Kidney (tissue), 14 donors: ENCODE results near the gene NPAS3. TPM values are rescaled to one million over a fixed set of nuclear protein-coding genes. Genes with fewer than 3 reads are reported as not detected.

Source experiments
- DNase-seq, 5 donors: peaks; one replicate each; pipeline ENCODE4 v3.0.0-alpha.2; 2013 to 2020
- FAIRE-seq: peaks from 2 replicates; lab custom pipeline; 2012; peaks lifted over from hg19 to GRCh38; lab: Jason Lieb, UNC
- H3K27ac ChIP-seq, 2 donors: one replicate each; pipeline ENCODE4 v1.7.0; 2013; ENCODE audit warnings: low read depth in 2 of 2, low read length in 2 of 2, inconsistent platforms in 1 of 2
- H3K27me3 ChIP-seq: one replicate; pipeline ENCODE4 v1.7.1; 2013; ENCODE audit warnings: low read length, inconsistent platforms; ENCODE audit not compliant: control insufficient read depth, insufficient read depth
- H3K36me3 ChIP-seq, 3 donors: one replicate each; pipeline versions ENCODE4 v1.7.0 to v1.7.1; 2013; ENCODE audit warnings: low read length in 3 of 3, control low read depth in 1 of 3, inconsistent platforms in 1 of 3; ENCODE audit not compliant: insufficient read depth in 3 of 3, control insufficient read depth in 2 of 3
- H3K4me1 ChIP-seq, 3 donors: one replicate each; pipeline versions ENCODE4 v1.7.0 to v1.7.1; 2013; ENCODE audit warnings: low read length in 3 of 3, inconsistent platforms in 1 of 3, low read depth in 1 of 3; ENCODE audit not compliant: control insufficient read depth in 2 of 3, insufficient read depth in 2 of 3
- H3K4me3 ChIP-seq, 3 donors: one replicate each; pipeline versions ENCODE4 v1.7.0 to v1.8.1; 2013; ENCODE audit warnings: low read length in 3 of 3, control low read depth in 1 of 3, inconsistent platforms in 1 of 3
- H3K9ac ChIP-seq, 3 donors: one replicate each; pipeline versions ENCODE4 v1.7.0 to v1.7.1; 2013; ENCODE audit warnings: low read length in 3 of 3, control low read depth in 1 of 3, inconsistent platforms in 1 of 3
- H3K9me3 ChIP-seq, 3 donors: one replicate each; pipeline versions ENCODE4 v1.7.0 to v1.7.1; 2013; ENCODE audit warnings: low read length in 3 of 3, control low read depth in 1 of 3, inconsistent platforms in 1 of 3; ENCODE audit not compliant: control insufficient read depth in 2 of 3, insufficient read depth in 1 of 3
- intact Hi-C: fragments of 100-400 bp; cut with DNase I; formaldehyde crosslinking; loops from one replicate; pipeline ENCODE4 v1.11.1; 2022
- polyA plus RNA-seq: library from polyadenylated mRNA; stranded (reverse); fragments of 350-450 nt; fragmentation: Illumina TruSeq; extraction: RNeasy Lipid Tissue Mini Kit (QIAGEN cat#74804); gene quantifications from one replicate; pipeline ENCODE4 v1.2.3, GENCODE V29; 2014; ENCODE audit warnings: low read depth, low replicate concordance; ENCODE audit not compliant: insufficient read depth
- total RNA-seq: library from RNA; stranded (reverse); fragmentation: NEBNext Ultra II Directional; extraction: Animal tissue kit (Norgen Biotek cat#: 25700); gene quantifications from one replicate; pipeline ENCODE4 v1.2.1, GENCODE V29; 2021
- TF ChIP-seq, protein P1 (sequence below): IDR thresholded peaks from 3 replicates; pipeline ENCODE4 v1.5.1; 2012; ENCODE audit warnings: mild to moderate bottlenecking, moderate library complexity, borderline replicate concordance; ENCODE audit not compliant: insufficient read depth; ENCODE audit errors: extremely low read depth
- donor health status: control.
- donor health status: control.
- donor health status: control.
- donor health status: control.
- donor health status: control.
- donor health status: DM: yes; HTN: yes; CAD: no.
- donor health status: Normal renal cell carcinoma (clear cell type).

NPAS3 gene
- total and polyA plus RNA-seq, 2 donors from 2014 or later: 0.82 to 5.0 TPM

DNA sequence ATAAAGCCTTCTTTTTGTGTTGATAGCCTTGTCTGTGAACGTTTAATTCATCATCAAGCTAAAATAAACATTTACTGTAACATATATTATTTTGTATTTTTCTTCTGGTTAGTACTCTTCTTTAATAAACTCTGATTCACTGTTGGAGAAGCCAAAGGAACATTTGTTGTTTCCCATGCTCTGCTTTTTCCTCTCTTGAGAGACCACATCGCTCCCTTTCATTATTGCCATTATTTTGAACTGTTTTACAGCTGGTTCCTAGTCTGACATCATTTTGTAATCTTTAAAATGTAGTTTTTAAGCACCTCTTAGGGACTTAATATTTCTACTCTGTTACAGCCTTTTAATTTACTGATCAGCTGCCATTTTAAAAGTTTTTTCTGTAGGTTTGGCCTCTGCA lies 301.8 kb downstream of the NPAS3 start:
- no peaks in the 10 kb centered on the region for H3K36me3 ChIP-seq
- H3K27ac ChIP-seq: no peak overlapping the region
- no peaks in the 10 kb centered on the region for H3K4me1 ChIP-seq
- no peaks in the 10 kb centered on the region for H3K9me3 ChIP-seq
- no peak for DNase-seq
- H3K9ac ChIP-seq: no peak overlapping the region
- no peak overlapping the region for H3K4me3 ChIP-seq
- TF ChIP-seq, protein P1, sequence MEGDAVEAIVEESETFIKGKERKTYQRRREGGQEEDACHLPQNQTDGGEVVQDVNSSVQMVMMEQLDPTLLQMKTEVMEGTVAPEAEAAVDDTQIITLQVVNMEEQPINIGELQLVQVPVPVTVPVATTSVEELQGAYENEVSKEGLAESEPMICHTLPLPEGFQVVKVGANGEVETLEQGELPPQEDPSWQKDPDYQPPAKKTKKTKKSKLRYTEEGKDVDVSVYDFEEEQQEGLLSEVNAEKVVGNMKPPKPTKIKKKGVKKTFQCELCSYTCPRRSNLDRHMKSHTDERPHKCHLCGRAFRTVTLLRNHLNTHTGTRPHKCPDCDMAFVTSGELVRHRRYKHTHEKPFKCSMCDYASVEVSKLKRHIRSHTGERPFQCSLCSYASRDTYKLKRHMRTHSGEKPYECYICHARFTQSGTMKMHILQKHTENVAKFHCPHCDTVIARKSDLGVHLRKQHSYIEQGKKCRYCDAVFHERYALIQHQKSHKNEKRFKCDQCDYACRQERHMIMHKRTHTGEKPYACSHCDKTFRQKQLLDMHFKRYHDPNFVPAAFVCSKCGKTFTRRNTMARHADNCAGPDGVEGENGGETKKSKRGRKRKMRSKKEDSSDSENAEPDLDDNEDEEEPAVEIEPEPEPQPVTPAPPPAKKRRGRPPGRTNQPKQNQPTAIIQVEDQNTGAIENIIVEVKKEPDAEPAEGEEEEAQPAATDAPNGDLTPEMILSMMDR: no peak
- no peak for FAIRE-seq
- intact Hi-C loops: no loop called here
- no peaks in the 10 kb centered on the region for H3K27me3 ChIP-seq

DNA sequence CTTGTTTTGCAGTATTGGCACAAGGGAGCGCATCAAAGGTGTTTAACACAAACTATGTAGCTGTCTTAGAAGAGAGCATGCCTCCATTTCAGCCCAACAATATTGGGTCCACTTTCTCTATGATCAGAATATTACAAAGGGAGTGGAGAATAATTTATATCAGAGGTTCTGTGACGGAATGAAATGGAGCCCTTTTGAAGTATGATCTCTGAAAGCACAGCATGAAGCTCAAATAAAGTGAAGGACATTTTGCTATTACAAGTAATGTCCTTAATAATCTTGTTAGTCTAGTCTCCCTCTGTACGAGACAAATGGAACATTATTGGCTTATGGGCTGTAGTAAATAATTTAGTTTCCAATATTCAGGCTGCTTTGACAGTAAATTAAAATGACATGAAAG lies 302.7 kb downstream of the NPAS3 start:
- DNase-seq (no peak), FAIRE-seq (no peak)
- Histone ChIP-seq H3K9me3 (no peaks in the 10 kb centered on the region), H3K27me3 (no peaks in the 10 kb centered on the region), H3K36me3 (no peaks in the 10 kb centered on the region), H3K4me1 (no peaks in the 10 kb centered on the region), H3K27ac (no peak overlapping the region), H3K4me3 (no peak overlapping the region), H3K9ac (no peak overlapping the region)
- intact Hi-C loops: no loop called here
- TF ChIP-seq, protein P1: no peak

DNA sequence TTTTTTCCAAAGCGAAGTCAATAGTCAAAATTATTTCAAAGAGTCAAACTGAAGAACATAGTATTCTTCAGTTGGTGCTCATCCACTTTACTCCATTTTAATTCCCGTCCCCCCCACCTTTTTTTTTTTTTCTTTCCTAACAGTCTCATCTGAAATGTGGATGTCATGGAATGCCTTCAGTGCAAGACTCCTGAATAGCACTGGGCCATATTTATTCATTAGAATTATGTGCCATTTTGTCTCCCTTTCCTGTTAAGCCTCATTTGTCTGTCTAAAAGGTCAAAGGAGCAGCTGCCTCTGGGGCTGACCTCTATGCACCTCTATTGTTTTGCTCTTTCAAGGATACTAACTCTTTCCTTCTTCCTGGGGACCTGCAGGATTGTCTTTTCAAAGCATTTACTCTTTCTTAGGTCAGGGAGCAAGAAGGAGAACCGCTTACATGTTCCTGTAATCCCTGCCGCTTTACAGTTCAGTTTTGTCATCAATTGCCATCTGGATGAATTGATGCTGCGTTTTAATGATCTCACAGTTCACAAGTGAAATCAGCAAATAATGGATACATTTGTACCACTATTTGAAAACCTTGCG lies 310.6 kb downstream of the NPAS3 start:
- H3K4me3 ChIP-seq: no peak overlapping the region
- no peak overlapping the region for H3K9ac ChIP-seq
- TF ChIP-seq, protein P1: no peak
- no peaks in the 10 kb centered on the region for H3K9me3 ChIP-seq
- no peaks in the 10 kb centered on the region for H3K36me3 ChIP-seq
- H3K27me3 ChIP-seq: no peaks in the 10 kb centered on the region
- no peaks in the 10 kb centered on the region for H3K4me1 ChIP-seq
- H3K27ac ChIP-seq: no peak overlapping the region
- intact Hi-C loops: no loop called here
- FAIRE-seq (no peak), DNase-seq (no peak)

DNA sequence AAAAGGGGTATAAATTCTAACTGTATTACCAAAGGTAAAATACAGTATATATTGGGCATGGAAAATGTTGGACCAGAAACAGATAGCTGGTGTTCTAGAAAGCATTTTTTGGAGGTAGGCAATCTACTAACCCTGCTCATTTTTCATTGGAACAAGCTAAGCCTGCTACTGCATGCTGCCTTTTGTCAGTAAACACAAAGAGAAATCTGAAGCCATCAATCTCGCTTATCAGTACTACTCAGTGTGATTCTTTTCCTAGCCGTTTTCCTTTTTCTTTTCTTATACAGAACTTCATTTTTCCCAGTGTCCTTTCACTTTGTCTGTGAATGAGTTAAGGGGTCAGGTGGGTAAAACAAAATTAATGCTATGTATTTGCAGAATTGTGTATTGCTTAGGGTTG lies 312.3 kb downstream of the NPAS3 start:
- TF ChIP-seq, protein P1: no peak
- Histone ChIP-seq H3K27me3 (no peaks in the 10 kb centered on the region), H3K9me3 (no peaks in the 10 kb centered on the region), H3K27ac (no peak overlapping the region), H3K36me3 (no peaks in the 10 kb centered on the region), H3K4me3 (no peak overlapping the region), H3K9ac (no peak overlapping the region), H3K4me1 (no peaks in the 10 kb centered on the region)
- intact Hi-C loops: no loop called here
- FAIRE-seq: no peak
- no peak for DNase-seq
